ENCODE data around the gene CD46.

The CD46 gene

GRCh38 chr1:207811920-207812720 is 60.3 kb downstream of the CD46 start:
- peak overlapping the region; percentile 12 for H3K27ac ChIP-seq
- TF ChIP-seq ZFX (IDR thresholded peaks at IDR 0.05) (no peak), CTCF (conservative IDR thresholded peaks at IDR 0.05) (no peak; the same call in 1 of the 2 replicates)

- H3K27ac ChIP-seq: no peak overlapping the region; the same call in 1 of the 2 replicates
- TF ChIP-seq CTCF (conservative IDR thresholded peaks at IDR 0.05): no peak
- TF ChIP-seq ZFX (IDR thresholded peaks at IDR 0.05): no peak
Observed at GRCh38 chr1:207812778-207813511, 61.1 kb downstream of the CD46 start.

GRCh38 chr1:207813512-207813881 is 61.6 kb downstream of the CD46 start:
- no peak overlapping the region; the same call in 1 of the 2 replicates for H3K27ac ChIP-seq
- TF ChIP-seq ZFX (IDR thresholded peaks at IDR 0.05) (no peak), CTCF (conservative IDR thresholded peaks at IDR 0.05) (no peak)

- no peak for TF ChIP-seq CTCF (conservative IDR thresholded peaks at IDR 0.05)
- TF ChIP-seq ZFX (IDR thresholded peaks at IDR 0.05): no peak
- no peak overlapping the region; the same call in 1 of the 2 replicates for H3K27ac ChIP-seq
Observed at GRCh38 chr1:207813946-207814345, 62.1 kb downstream of the CD46 start.

GRCh38 chr1:207814469-207814868 is 62.6 kb downstream of the CD46 start:
- TF ChIP-seq CTCF (conservative IDR thresholded peaks at IDR 0.05): no peak
- no peak for TF ChIP-seq ZFX (IDR thresholded peaks at IDR 0.05)
- no peak overlapping the region for H3K27ac ChIP-seq

GRCh38 chr1:207815466-207815865 is 63.6 kb downstream of the CD46 start:
- no peak overlapping the region for H3K27ac ChIP-seq
- TF ChIP-seq ZFX (IDR thresholded peaks at IDR 0.05) (no peak), CTCF (conservative IDR thresholded peaks at IDR 0.05) (no peak)

GRCh38 chr1:207815913-207816291 is 64.0 kb downstream of the CD46 start:
- no peak overlapping the region for H3K27ac ChIP-seq
- TF ChIP-seq ZFX (IDR thresholded peaks at IDR 0.05) (no peak), CTCF (conservative IDR thresholded peaks at IDR 0.05) (no peak)
